Stimulated activated CD8-positive, alpha-beta memory T cell treated with anti-CD3 and anti-CD28 coated beads, Interleukin-7, amount 100 ng/mL, for 1 hour (primary cell): ENCODE data around the gene CLEC2L.
"Not testable (repeated sequence)": the region's sequence is repeated elsewhere in the genome, so short reads cannot be mapped to it uniquely, and the experiment has no call there.

ENCODE experiments used
- DNase-seq, 2 donors: peaks; one replicate each; pipeline ENCODE4 v3.0.0-alpha.2; 2020; ENCODE audit warnings: low read depth in 2 of 2

The CLEC2L gene

DNA sequence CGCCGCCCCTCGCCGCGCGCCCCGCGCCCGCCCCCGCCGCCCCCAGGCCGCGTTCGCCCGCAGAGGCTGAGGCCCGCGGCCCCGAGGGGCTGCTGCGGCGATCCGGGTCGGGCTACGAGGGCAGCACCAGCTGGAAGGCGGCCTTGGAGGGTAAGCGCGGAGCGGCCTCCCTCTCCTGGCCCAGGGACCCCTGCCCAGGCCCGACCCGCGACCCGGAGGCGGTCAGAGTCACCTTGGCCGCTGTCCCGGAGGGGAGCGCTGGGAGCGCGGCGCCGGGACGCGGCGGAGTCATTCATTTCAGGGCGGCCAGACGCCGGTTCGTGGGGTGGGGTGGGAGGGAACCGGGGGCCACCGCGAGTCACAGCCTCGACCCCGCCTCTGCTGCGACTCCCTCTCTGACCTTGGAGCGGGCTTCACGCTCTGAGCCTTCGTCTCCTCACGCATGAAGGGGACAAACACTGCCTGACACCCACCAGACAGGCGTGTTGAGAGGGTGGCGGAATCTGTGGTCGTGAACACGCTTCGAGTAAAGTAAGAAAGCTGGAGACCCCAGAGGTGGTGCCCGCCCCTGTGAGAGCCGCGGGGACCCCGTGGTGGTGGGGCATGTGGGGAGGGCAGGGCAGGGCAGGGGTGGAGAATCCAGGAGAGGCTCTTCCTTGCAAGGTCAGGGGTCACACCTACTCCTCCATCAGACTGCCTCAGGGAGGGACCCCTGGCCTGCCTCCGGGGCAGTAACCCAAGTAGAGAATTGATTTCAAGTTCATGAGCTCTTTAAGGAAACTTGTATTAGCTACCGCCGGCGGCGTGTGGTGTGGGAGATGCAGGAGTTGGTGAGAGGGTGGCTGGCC is 707 bp downstream of the CLEC2L start:
- DNase-seq, result no peak

DNA sequence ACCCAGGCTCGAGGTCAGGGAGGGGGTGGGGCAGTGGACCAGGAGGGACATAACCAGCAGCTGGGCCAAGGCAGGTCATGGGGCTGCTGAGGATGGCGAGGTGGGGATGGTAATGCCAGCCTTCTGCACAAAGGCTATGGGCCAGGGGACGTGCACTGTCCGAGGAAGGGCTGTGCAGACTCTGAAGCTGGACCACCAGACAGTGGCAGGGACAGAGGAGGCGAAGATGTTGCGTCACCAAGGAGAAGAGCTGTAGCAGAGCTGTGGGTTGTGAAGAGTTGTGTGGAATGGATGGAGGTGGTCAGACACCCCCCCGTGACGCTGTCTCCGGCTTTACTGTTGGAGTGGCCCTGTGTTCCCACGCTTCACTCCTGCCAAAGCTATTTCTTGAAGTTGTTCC is 1.8 kb downstream of the CLEC2L start:
- DNase-seq, result no peak

DNA sequence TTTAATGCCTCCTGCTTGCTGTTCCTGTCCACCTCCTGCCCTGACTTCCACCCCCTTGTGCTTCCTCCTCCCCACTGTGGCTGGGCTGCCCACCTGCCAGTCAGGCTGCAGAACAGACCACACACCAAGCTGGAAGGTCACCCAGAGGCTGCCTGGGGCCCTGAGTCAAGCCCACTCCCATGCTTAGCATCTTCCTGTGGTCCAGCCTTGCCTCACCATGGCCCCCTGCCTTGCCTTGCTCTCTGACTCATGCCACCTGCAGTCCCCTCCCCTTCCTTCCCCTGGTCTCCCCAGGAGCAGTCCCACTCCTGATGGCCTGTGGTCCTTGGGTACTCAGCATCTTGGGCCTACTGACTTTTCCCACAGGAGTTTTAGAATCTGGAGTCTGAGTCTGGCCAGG is 2.3 kb downstream of the CLEC2L start:
- no peak for DNase-seq

DNA sequence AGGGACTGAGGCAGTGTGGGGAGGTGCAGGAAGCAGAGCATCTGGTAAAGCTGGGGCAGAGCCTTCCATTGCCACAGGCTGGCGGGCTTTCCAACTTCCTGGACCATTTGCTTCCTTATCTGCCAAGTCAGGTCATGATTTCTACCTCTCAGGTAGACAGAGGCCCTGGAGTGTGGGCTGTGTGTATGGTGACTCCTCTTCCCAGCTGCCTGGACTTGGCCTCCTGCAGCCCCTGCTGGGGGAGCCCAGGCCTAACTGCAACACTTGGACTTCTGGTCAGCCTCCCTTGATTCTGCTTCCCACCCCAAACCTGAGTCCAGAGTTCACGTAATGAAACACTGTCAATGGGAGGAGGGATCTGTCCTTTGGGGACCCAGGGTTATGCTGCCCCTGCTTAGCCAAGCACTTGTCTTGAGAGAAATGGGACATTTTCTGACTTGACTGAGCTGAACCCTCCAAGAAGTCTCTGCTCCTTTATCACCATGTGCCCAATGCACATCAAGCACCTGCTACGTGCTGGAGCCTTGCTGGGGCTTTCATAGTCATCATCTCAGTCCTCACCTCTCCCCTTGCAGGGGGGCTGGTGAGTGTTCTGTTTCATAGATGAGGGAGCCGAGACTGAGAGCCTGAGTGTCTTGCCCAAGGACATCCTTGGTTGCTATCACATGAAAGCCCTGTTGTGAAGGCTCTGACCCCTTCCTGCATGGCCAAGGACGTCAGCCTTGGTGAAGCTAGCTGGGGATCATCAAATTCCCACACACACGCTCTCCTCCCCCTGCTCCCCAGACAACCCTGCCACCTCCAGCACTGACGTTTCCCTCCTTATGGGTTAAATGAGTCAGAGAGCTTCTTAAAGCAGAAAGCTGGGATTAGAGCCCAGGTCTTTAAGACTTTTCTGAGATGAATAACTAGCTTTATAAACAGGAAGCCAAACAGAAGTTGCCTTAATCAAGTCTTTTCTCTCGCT is 3.4 kb downstream of the CLEC2L start:
- DNase-seq, result no peak

DNA sequence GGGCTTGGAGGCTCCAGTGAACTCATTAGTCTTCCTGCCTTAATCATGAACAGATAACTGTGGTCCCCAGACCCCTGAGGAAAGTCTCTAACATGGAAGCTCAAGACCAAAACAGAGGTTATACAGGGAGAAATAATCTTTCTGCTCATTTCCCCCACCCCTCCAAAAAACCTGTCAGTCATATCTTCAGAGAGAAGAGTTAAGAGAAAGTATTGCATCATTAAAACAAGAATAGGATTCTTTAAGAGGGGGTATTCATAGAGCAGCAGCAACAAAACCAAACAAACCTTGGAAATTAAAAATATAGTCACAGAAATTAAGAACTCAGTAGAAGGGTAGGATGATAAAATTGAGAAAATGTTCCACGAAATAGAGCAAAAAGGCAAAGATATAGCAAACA is 7.6 kb downstream of the CLEC2L start:
- DNase-seq, result no peak

DNA sequence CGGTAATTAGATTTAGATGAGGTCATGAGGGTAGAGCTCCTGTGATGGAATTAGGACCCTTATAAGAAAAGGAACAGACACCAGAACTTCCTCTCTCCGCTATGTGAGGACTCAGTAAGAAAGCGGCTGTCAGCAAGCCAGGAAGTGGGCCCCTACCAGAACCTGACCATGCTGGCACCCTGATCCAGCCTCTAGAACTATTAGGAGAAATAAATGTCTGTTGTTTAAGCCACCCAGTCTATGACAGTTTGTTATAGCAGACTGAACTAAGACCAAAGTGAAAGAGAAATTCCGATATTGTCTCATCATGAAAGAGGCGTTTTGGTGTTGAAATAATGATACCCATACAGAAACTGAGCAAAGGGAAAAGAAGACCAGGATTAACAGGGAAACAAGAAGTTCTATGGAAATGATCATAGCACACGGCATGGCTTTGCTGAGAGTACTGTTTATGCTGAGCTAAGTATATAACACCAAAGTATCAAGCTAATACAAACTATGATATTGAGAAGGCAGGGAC is 9.2 kb downstream of the CLEC2L start:
- DNase-seq, result no peak

DNA sequence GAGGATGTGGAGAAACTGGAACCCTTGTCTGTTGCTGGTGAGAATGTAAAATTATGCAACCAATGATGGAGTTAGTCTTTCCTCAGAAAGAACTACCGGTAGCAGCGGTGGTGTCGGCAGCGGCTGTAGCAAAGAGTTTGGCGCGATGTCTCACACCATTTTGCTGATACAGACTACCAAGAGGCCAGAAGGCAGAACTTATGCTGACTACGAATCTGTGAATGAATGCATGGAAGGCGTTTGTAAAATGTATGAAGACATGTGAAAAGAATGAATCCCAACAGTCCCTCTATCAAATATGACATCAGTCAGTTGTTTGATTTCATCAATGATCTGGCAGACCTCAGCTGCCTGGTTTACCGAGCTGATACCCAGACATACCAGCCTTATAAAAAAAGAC is 10.6 kb downstream of the CLEC2L start:
- no peak for DNase-seq

DNA sequence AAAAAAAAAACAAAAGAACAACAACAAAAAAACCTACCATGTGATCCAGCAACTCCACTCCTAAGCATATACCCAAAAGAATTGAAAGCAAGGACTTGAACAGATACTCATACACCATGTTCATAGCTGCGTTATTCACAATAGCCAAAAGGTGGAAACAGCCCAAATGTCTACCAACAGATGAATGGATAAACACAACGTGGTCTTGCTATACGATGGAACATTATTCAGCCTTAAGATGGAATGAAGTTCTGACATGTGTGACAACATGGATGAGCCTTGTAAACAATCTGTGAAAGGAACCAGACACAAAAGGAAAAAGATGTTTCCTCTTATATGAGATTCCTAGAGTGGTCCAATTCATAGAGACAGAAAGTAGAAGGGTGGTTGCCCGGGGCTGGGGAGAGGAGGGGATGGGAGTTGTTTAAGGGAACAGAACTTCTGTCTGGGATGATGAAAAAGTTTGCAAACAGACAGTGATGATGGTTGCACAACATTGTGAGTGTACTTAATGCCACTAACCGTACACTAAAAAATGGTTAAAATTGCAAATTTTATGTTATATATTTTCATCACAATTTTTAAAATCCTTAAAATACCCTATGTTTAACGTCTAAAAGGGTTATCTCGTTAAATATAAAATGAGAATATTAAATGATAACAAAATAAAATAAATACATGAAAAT is 11.6 kb downstream of the CLEC2L start:
- no peak for DNase-seq

DNA sequence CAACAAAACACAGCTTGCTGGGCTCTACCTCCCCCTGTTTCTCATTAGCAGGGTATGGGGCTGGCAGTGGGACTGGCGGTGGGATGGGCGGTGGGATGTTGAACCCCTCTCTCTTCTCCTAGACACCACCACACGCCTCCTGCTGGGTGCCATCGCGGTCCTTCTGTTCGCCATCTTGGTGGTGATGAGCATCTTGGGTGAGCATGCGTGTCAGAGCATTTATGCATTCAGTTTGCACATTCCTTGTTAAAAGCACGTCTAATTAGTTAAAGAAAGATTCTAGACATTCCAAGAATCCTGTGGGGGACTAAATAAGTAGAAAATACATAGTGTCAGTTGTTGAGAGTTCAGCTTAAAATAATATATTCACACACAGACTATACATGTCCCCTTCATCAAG is 12.7 kb downstream of the CLEC2L start:
- no peak for DNase-seq

DNA sequence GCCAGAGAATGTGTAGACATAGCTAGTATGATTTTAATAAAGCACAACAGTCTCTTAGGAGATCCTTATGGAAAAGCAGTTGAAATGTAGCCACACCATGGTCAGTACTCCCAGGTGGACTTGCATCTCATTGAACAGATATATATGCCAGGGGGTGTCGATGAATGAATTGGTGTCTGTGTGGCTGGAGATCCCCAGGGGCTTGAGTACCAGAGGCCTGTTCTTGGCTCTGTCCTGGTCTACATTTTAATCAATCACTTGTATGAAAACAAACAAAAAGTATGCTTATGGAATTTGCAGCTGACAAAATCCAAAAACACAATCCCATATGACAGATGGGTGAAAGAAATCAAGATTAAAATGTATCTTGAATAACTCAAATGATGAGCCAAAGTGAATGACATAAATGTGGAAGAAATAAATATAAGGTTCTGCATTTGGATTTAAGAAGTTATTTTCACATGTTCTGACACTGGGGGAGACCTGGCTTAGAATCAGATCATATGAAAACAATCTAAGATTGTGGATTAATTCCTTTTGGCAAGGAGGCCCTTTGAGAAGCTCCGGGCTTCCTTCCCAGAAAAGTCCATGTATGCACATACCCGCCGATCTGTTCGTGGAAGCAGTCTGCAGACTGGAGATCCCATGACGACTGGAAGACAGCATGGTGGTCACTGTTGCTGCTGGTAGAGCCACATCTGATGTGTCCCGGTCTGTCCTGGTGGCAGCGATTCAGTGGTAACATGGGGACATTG is 15.6 kb downstream of the CLEC2L start:
- DNase-seq, result no peak

DNA sequence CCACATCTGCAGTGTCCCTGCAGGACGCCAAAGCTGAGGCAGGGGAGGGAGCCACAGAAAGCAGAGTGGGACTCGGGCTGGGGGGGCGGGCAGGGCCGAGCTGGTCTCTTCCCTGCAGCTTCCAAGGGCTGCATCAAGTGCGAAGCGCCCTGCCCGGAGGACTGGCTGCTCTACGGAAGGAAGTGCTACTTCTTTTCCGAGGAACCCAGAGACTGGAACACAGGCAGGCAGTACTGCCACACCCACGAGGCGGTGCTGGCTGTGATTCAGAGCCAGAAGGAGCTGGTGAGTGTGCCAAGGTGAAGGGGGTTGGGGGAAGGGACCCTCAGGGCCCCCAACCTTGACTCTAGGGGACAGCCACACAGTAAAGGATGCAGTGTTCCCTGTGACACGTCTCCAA is 16.7 kb downstream of the CLEC2L start:
- DNase-seq, result no peak

DNA sequence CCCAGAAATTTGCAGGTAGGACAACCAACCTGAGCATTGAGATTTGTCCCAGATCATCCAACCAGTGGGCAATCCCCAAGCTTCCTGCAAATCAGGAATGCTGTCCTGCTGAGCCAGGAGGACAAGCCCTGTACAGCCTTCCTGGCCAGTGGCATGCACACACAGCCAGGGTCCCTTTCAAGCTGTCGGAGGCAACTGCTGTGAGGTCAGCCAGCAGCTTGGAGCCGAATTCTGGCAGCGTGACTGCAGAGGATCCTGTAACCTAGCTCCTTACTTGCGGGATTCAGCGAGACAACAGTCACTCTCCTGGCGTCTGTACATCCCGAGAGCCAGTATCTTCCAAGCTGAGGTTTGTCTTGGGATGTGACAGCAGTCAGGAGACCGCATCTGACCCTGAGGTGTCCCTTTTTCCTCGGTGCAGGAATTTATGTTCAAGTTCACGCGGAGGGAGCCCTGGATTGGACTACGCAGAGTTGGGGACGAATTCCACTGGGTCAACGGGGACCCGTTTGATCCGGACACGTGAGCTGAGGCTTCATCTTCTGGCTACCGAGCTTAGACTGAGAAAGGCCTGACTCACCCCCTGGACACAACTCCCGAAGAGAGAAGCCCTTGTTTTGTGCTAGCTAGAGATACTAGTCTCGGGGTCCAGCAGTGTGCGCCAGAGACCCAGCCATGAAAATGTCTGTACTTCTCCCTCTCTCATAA is 18.3 kb downstream of the CLEC2L start:
- DNase-seq, result no peak

DNA sequence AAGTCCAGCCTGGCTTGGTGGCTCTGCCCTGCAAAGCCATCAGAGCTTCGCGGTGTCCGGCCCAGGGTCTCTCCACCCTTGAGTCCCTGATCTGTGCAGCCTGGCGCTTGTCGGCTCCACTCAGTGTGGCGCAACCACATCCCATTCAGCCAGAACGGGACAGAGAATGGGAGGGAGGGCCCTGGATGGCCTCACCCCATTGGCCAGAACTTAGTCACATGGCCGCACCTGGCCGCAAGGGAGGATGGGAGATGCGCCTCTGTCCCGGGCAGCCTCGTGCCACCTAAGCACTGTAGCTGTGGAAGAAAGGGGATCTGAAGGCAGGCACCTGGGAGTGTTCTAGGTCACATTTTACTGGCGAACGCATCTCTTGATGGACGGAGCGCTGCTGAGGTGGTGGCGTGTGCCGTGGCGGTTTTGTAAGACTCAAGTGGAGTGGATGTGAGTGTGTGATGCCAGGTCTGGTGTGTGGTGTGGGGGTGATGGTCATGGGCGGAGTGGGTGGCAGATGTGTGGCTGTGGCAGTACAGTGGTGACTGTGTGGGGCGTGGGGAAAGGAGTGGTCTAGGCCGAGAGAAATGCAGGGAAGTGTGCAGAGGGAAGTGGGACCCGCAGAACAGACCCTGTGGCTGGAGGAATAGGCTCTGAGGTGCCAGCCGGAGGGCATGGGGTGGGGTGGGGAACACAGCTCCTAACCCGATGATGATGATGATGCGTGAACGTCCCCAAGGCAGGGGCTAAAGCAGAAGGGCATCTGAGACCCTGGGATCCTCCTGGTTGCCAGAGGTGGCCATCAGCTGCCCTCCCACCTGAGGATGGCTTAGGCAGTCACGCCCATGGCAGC is 19.0 kb downstream of the CLEC2L start:
- DNase-seq, result no peak

DNA sequence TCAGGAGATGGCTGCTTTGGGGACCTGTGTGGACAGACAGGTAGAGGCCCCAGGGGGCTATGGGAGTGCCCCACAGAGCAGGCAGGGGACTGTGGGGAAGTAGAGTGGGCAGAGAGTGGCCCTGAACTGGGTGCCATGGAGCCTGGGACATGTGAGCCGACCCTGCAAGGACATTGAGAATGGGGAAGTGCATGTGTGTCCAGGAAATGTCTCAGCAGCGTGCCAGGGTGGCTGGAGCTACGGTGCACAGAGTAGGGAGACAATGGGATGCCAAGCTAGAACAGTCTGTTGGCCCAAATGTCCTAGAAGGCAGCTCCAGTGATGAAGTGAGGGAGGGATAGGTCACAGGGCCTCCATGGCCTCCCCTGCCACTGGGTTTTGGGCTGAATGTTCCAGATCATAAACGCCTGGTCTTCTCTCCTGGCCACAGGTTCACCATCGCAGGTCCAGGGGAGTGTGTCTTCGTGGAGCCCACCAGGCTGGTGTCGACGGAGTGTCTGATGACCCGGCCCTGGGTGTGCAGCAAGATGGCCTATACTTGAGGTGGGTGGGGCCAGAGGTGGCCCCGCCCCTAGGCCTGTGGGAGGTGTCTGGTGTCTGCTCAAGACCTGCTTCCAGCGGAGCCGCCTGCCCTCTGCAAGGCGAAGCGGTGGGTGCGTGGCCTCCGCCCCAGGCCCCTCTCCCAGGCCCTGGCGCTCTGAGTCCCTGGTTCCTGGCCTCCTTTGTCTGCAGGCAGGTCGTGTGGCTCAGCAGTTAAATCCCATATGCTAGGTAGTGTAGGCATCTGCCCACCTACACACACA is 20.5 kb downstream of the CLEC2L start:
- DNase-seq, result no peak

DNA sequence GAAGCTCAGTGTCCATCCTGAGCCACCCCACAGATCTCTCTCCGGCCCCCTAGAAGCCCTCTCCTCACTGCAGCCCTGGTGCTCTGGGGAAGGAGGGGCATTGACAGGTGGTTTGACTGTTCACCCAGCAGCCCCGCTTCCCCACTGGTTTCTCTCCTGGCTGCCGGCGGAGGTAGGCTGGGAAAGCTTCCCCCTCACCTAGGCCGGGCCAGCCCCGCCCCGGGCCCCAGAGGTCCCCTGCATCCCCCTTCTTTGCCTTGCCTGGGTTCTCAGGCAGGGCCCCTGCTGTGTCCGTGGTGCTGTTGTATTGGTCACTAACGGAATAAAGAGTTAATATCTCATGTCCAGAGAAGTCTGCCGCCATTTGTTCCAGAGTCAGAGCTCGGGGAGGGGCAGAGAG is 21.2 kb downstream of the CLEC2L start:
- DNase-seq, result no peak

DNA sequence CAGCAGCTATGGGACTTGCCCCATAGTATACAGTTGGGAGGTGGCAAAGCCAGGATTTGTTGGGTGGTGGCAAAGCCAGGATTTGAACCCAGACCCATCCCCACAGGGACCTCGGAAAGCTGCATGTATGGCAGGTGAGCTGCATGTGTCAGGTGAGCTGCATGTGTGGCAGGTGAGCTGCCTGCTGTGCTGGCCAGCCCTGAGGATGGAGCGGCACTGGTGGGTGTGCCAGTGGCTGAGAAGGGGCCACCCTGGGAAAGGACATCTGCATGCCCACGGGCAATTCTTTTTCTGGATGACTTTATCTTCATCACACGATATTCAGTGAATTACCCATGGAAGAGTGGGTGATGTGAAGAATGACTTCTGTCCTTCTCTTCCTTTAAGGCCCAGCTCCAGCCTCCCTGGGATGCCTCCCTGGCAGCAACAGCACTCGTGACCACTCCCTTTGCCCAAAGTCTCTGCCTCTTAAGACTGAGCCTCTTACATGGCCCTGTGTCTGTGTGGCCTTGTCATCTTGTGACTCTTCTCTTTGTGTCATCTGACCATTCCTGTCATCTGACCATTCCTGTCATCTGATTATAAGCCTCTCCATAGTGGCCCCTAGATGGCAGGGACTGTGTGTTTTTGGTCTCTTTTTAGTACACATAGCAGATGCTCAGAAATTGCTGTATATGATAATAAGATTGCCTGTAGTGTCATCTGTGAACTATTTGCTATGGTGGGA is 25.0 kb downstream of the CLEC2L start:
- DNase-seq, result no peak

DNA sequence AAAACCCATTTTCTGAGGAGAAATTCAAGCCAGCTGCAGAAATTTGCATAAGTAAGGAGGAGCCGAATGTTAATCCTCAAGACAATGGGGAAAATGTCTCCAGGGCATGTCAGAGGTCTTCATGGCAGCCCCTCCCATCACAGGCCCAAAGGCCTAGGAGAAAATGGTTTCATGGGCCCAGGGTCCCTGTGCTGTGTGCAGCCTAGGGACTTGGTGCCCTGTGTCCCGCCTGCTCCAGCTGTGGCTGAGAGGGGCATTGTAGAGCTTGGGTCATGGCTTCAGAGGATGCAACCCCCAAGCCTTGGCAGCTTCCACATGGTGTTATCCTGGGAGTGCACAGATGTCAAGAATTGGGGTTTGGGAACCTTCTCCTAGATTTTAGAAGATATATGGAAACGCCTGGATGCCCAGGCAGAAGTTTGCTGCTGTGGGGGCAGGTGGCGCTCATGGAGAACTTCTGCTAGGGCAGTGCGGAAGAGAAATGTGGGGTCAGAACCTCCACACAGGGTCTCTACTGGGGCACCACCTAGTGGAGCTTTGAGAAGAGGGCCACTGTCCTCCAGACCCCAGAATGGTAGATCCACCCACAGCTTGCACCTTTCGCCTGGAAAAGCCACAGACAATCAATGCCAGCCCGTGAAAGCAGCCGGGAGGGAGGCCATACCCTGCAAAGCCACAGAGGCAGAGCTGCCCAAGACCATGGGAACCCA is 30.7 kb downstream of the CLEC2L start:
- not testable (repeated sequence) for DNase-seq
